Testis (tissue), 3 donors: Measurements from ENCODE around the gene DEDD. TPM values are rescaled to one million over a fixed set of nuclear protein-coding genes. Genes with fewer than 3 reads are reported as not detected.

Experiments
- DNase-seq: peaks from one replicate; pipeline ENCODE4 v3.0.0-alpha.2; 2019
- H3K27ac ChIP-seq, 2 donors: fragments of 200-600 bp; sonication (generic); one replicate each; pipeline ENCODE4 v1.5.1; 2019
- H3K27me3 ChIP-seq: fragments of 200-600 bp; sonication (generic); one replicate; pipeline ENCODE4 v1.5.1; 2019
- H3K36me3 ChIP-seq: fragments of 200-600 bp; sonication (generic); one replicate; pipeline ENCODE4 v1.5.1; 2017; ENCODE audit warnings: low read depth; ENCODE audit errors: missing control alignments
- H3K4me1 ChIP-seq: fragments of 200-600 bp; sonication (generic); one replicate; pipeline ENCODE4 v1.5.1; 2019
- H3K4me3 ChIP-seq, 2 donors: fragments of 200-600 bp; sonication (generic); one replicate each; pipeline ENCODE4 v1.5.1; 2017 to 2019
- H3K9me3 ChIP-seq: fragments of 200-600 bp; sonication (generic); one replicate; pipeline ENCODE4 v1.5.1; 2017
- CTCF ChIP-seq, 3 experiments: fragments of 450-650 bp in 2 of 3; fragments of 200-600 bp in 1 of 3; sonication (generic) in 1 of 3; IDR thresholded peaks; one replicate each; pipeline ENCODE4 v1.5.1; 2016 to 2019; ENCODE audit warnings: antibody characterized with exemption in 3 of 3, mild to moderate bottlenecking in 2 of 3, moderate library complexity in 1 of 3
- POLR2A ChIP-seq: fragments of 450-650 bp; IDR thresholded peaks from one replicate; pipeline ENCODE4 v1.6.1; 2017; ENCODE audit warnings: antibody characterized with exemption, mild to moderate bottlenecking, moderate library complexity
- WGBS, 2 donors: methylation state at CpG; one replicate each; pipeline ENCODE4 v1.1.5; 2018; 5-methylcytosine and 5-hydroxymethylcytosine counted together
- intact Hi-C: fragments of 100-400 bp; cut with DNase I; formaldehyde crosslinking; loops from one replicate; pipeline ENCODE4 v1.15.1; 2023; ENCODE audit warnings: low total_unique reads
- polyA plus RNA-seq: library from polyadenylated mRNA; stranded (reverse); fragments of 350-450 nt; fragmentation: Illumina TruSeq; extraction: RNeasy Lipid Tissue Mini Kit (QIAGEN cat#74804); gene quantifications from one replicate; pipeline ENCODE4 v1.2.3, GENCODE V29; 2014; ENCODE audit warnings: low read depth, low replicate concordance; ENCODE audit not compliant: insufficient read depth
- total RNA-seq, 2 donors: library from RNA; depleted of rRNA; stranded (reverse); fragments of >200 nt; gene quantifications; one replicate each; pipeline ENCODE4 v1.2.3, GENCODE V29; 2016

DEDD gene
- total and polyA plus RNA-seq, 3 donors from 2014 or later = 53.8 to 92.7 (median 54.0) TPM

GRCh38 chr1:161099090-161099802, 33.2 kb downstream of the DEDD start:
- WGBS, 2 donors = 63 to 72% methylated on average over 6 to 9 of the region's 9 CpGs
- no peaks in the 10 kb centered on the region for H3K9me3 ChIP-seq
- peaks cover 5% of the 10 kb centered on the region for H3K4me1 ChIP-seq
- H3K27me3 ChIP-seq = no peaks in the 10 kb centered on the region
- no peaks in the 10 kb centered on the region for H3K36me3 ChIP-seq
- H3K4me3 ChIP-seq = peak overlapping the region in 1 of 2 donors; percentile 75
- TF ChIP-seq POLR2A (no peak), CTCF (IDR thresholded peaks at IDR 0.05) (no peak)
- DNase-seq = no peak
- intact Hi-C loops = loop anchor here (10.0 kb wide), 1 partner anchor 104 kb away; no protein-coding TSS in a partner anchor
- H3K27ac ChIP-seq = no peak overlapping the region

- TF ChIP-seq POLR2A = no peak
- peak in 1 of 3 experiments; percentile 19 for TF ChIP-seq CTCF (IDR thresholded peaks at IDR 0.05)
- peak; percentile 86 for DNase-seq
Observed at GRCh38 chr1:161098210-161099068, 34.0 kb downstream of the DEDD start, which contains the start of gene KLHDC9. Gene KLHDC9, plus strand, starts transcription at chr1:161098361. Its CDS starts 175 bp downstream, at chr1:161098536.

GRCh38 chr1:161096530-161096929, 35.9 kb downstream of the DEDD start:
- TF ChIP-seq POLR2A = no peak
- no peak for TF ChIP-seq CTCF (IDR thresholded peaks at IDR 0.05)
- no peaks in the 10 kb centered on the region for H3K9me3 ChIP-seq
- DNase-seq = no peak
- H3K27me3 ChIP-seq = no peaks in the 10 kb centered on the region
- H3K4me1 ChIP-seq = peaks cover 5% of the 10 kb centered on the region
- H3K27ac ChIP-seq = no peak overlapping the region
- intact Hi-C loops = loop anchor here (10.0 kb wide), 1 partner anchor 102 kb away; no protein-coding TSS in a partner anchor
- no peaks in the 10 kb centered on the region for H3K36me3 ChIP-seq
- H3K4me3 ChIP-seq = no peak overlapping the region
- WGBS, 2 donors = 54 to 65% methylated on average over 1 of the region's 1 CpG

More at GRCh38 chr1:161098210-161099068, 34.0 kb downstream of the DEDD start, which contains the start of gene KLHDC9:
- no peaks in the 10 kb centered on the region for H3K36me3 ChIP-seq
- no peaks in the 10 kb centered on the region for H3K27me3 ChIP-seq
- peaks cover 5% of the 10 kb centered on the region for H3K4me1 ChIP-seq
- peak within 1 kb of the TSS; percentile 64 to 75 for H3K4me3 ChIP-seq
- H3K9me3 ChIP-seq = no peaks in the 10 kb centered on the region
- H3K27ac ChIP-seq = peak within 1 kb of the TSS; percentile 22 to 66
- 9 to 17% methylated on average over 14 to 50 of the region's 71 CpGs for WGBS, 2 donors
- intact Hi-C loops = loop anchor here (10.0 kb wide), 1 partner anchor 104 kb away; no protein-coding TSS in a partner anchor

GRCh38 chr1:161096015-161096414, 36.5 kb downstream of the DEDD start:
- no peak for DNase-seq
- 91 to 93% methylated on average over 2 of the region's 2 CpGs for WGBS, 2 donors
- peaks cover 5% of the 10 kb centered on the region for H3K4me1 ChIP-seq
- H3K4me3 ChIP-seq = no peak overlapping the region
- no peaks in the 10 kb centered on the region for H3K27me3 ChIP-seq
- no peaks in the 10 kb centered on the region for H3K36me3 ChIP-seq
- no peak overlapping the region for H3K27ac ChIP-seq
- H3K9me3 ChIP-seq = no peaks in the 10 kb centered on the region
- intact Hi-C loops = loop anchor here (10.0 kb wide), 1 partner anchor 101 kb away; no protein-coding TSS in a partner anchor
- TF ChIP-seq CTCF (IDR thresholded peaks at IDR 0.05) = no peak
- no peak for TF ChIP-seq POLR2A
